NCI-H446 treated with DMSO at 0.1 percent for 48 hours (cell line): Measurements from ENCODE around the gene FAM83F.

ENCODE experiments used
- DNase-seq: peaks from one replicate; lab custom pipeline; 2025; lab: John Stamatoyannopoulos, UW

FAM83F gene

DNA sequence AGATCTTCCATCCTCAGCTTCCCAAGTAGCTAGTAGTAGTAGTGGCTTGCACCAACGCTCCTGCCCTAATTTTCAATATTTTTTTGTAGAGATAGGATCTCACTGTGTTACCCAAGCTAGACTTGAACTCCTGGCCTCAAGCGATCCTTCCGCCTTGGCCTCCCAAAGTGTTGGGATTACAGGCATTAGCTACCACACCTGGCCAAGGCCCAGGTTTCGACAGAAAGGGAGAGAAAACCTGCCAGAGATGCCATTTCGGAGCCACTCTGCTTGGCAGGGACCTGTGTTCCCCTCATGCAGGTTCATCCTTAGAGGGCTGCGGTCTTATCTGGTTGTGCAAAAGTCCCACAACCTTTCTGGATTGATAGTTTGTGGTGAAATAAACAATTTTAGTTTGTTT, 41.4 kb downstream of the FAM83F start:
- no peak for DNase-seq

DNA sequence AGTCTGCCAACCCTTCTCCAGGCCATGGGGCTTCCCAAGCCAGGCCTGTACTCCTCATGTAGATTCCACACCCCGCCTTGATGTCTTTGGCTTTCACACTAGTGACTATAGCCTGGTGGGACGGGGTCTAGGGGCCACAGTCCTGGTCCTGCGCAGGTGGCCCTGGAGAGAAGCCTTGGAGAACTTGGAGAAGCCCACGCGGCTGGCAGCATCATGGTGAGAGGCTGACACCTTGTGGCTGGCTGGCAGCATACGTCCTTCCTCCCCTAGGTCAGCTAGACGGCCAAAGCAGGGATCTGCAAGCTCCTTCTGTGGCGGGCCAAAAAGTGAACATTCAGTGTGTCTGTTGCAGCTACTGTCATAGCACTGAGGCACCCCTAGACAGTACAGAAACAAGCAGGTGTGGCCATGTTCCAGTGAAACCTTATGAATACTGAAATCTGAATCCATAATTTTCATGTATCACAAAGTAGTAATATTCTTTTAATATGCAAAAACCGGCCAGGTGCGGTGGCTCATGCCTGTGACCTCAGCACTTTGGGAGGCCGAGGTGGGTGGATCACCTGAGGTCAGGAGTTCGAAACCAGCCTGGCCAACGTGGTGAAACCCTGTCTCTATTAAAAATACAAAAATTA, 42.0 kb downstream of the FAM83F start:
- peak; percentile 24 for DNase-seq

DNA sequence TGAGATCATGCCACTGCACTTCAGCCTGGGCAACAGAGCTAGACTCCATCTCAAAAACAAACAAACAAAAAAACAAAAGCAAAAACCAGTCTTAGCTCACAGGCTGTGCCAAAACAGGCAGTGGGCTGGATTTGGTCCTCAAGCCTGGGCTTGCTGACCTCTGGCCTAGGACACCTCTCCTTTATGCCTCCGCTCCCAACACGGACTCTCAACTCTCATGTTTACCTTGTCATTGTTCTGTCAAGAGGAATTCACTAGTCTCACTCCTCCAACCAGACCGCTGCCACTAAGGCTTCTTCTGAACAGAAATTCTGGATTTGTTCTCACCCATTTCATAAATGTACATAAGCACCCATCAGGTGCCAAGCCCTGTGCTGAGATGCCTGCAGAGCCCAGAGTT, 42.6 kb downstream of the FAM83F start:
- DNase-seq = no peak

DNA sequence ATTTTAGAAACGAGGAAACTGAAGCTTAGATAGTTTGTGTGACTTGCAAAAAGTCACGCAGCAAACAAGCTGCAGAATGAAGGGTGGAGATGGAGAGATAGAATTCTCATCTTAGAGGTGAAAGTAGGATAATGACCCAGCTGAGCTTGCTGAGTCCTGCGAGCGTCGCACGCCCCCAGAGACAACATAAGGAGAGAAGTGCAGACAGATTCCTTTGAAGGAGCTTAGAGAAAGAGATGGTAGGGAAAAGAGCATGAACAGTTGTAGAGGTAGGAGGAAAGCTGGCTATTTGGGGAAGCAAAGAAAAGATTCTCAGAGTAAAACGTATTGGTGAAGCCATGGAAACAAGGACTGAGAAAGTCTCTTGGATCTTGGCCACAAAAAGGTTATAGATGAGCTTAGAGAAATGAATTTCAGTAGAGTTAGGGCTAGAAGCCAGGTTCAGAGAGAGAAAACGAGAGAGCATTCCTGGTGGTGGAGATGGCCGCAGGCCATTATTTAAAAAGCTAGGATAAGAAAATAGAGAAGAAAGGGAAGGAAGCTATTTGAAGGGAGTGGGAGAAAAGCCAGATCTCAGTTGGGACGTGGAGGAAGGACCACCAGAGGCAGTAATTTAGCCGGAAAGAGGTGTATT, 44.8 kb downstream of the FAM83F start:
- DNase-seq = no peak

DNA sequence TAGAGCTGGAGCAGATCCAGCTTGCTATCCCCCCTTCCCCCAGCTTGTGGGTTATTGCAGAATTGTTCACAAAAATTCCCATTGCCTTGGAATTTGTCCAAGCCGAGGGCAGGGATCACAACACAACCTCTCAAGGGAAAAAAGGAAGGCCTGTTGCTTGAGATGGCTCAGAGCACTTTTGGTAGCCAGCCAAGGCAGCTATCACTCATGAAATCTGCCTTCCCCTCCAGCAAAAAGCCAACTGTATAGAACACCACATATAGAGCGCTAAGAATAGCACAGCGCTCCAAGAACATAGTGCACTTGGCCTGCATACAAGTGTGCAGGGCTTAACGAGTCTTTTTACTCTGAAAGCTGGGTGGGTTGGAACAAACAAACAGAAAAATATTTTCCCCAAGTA, 46.2 kb downstream of the FAM83F start:
- peak; percentile 55 for DNase-seq

DNA sequence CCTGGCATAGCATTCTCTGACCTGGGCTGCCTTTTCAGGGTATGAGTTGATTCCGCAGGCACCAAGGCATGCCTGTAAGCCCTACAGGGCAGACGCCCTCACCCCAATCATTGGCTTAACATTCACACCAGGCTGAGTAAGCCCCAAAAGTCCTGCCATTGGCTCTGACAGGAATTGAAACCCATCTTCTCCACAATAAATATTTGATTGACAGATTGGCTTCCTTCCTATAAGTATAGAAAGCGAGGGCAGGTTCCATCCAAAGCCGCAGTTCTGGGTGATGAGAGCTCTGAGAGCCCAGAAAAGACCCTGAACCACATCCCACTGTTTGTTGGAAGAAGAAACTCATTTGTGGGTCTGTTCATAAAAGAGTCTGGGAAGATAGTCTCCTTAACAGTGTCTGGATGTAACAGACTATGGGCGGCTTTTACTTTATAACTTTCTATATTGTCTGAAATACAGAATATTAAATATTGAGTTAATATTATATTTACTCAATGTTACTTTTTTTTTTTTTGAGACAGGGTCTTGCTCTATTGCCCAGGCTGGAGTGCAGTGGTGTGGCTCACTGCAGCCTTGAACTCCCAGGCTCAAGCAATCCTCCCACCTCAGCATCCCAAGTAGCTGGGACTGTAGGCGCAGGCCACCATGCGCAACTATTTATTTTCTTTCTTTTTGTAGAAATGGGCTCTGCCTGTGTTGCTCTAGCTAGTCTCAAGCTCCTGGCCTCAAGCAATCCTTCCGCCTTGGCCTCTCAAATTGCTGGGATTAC, 46.8 kb downstream of the FAM83F start:
- no peak for DNase-seq

DNA sequence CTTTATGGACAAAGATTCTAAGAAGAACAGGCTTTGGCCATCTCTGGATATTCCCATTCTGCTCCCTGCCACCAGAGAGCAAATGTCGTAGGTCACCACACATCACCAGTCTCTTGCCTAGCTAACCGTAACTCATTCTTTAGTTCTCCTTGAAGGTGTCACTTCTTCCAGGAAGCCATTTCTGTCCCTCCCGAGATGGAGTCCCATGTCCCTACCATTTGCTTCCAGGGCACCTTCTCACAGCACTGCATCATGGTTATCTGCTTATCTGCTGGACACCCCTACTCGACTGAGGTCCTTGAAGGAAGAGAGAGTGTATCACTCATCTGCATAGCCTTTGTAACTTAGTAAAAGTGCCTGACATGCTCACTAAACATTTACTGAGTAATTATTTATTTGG, 47.6 kb downstream of the FAM83F start:
- no peak for DNase-seq

DNA sequence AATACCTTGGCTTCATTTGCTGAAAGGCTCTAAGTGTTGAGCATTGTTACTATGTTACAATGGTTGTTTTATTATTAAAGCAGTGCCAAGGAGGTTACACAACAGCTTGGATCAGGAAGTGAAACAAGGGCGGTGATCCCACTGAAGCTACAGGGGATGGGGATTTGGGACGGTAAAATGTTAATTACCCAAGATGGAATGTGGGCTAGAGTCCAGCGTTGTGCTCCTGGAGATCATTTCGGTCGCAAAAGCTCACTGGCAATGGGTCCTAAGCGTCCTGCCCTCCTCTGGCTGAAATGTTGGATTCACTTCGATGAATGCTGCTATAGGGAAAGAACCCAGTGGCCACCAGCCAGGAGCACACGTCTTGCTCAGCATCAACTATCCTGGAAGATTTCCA, 48.3 kb downstream of the FAM83F start:
- DNase-seq = peak; percentile 73

DNA sequence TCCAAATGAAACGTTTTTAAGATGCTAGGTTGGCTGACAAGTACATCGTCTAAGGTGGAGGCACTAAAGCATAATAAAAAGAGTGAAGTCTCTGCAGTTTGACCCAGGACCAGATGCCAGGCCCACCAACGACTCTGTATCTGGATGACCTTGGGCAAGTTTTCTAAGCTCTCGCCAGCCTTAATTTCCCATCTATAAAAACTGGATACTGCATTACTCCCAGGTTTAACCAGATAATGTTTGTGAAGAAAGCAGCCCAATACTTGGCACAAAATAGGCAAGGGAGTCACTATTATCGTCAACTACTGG, 49.0 kb downstream of the FAM83F start:
- DNase-seq = no peak

DNA sequence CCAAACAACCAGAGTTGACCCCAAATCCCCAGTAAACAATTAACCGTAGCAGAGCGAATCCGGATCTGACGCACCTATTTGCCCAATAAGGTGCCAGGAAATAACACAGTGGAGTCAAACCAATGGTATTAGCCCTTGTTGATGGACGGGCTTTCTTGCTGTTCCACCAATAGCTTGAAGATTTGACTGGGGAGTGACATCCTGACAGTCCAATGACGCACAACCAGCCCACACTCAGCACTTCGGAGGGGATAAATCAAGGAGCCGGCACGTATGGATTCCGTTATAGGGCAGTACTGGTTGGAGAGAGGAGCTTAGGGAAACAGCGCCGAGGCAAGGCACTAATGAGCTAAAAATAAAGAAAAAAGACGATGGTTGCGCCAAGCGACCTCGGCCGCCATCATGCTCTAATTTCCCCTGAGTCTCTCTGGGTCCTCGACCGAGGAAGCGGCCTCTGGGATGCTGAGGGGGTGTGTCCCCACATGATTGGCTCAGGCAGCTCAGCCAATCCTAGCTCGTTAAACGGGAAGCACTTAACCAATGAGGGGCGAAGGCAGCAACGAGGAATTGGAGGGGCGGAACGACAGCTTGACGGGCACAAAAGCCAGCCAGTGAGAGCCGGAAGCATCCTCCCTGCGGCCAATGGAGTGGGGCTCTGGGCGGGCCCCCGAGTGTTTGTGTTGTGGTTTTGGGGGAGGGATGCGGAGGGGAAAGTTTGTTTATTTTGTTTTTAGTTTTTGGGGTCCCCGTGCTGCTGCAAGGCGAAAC, 49.5 kb downstream of the FAM83F start:
- DNase-seq = peak; percentile 97

DNA sequence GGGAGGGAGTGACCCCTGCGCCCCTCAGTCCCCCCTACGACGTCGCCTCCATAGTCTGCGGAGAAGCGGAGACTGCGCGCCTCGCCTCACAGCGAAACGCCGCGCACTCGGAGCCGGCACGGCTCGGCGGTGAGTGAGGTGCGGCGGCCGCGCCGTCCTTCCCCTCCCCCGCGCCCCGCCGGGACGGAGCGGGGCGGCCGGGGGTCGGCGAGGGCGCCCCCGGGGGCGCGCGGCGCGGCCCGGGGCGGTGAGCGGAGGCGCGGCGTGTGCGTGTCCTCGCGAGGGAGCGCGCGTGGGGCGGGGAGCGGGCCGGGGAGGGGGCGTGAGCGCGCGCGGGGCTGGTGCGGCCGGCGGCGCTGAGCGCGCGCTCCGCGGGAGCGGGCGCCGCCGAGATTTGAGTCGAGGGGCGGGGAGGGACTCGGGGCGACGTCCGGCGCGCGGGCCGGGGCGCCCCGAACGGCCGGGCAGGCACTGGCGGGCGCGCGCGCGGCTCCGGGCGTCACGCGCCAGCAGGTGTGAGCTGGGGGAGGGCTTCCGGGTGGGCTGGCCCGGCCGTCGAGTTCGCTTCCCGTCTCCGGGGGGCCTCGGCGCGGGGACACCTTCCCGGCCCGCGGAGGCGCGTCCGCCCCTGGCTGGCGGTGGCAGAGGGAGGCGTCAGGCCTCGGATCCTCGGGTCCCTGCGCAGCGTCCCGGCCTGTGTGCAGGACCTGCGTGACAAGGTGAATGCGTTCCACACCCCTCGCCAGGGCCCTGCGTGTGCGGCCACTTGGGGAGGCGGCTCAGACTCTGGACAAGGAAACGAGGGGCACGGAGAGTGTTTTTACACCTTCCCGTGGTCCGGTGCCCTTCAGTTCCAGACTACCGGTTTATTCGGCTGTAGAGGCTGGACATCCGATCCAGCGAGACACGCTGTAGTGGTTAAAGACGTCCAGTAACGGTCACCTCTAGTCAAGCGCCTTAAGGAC, 50.4 kb downstream of the FAM83F start:
- no peak for DNase-seq

DNA sequence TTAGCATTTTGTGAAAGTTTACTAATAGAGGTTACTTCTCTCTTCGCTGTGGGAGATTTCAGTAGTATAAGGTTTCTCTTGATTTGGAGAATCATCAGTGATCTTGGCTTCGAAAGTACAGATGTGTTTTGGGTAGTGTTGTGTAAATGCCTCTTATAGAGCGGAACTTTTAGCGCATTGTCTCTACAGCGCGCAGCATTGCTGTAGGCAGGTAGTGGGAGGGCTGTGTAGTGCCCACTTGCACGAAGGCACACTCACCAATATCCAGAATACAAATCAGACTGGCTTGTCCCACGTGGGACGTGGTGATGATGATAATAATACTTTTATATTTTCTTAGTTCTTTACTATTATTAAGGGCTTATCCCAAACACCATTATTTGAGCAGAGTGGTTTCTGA, 51.4 kb downstream of the FAM83F start:
- no peak for DNase-seq

DNA sequence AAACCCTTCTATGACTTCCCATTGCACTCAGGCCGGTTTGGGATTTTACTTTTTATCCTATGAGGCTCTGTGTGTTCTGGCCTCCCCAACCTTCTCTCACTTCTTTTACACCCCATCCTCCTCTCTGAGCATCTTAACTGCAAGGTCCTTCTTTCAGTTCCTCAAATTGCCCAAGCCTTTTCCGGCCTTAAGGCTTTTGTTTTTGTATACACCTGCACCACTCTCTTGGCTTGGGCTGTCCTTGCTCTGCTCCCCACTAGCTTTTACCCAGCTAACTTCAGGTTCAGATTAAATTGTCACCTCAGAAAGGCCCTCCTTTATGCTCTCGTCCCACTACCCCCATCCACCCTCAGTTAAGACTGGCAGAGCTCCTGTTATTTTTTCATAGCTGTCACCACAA, 55.5 kb downstream of the FAM83F start:
- no peak for DNase-seq

DNA sequence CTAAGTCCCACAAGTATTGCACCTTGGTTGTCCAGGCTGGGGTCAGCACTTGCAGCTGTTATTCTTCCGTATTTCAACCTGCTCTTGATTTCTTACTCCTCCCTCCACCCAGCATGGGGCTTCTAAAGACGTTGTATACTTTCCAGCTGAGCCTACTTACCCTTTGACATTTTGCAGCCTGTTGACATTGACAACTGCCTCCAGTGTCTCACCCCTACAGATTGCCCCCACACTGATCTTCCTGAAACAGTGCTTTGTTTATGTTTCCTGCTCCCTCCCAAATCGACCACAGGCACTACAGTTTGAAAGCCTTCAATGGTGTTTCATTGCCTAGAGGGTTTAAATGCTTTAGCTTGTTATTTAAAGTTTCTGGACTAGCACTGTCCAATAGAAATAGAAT, 56.6 kb downstream of the FAM83F start:
- no peak for DNase-seq

DNA sequence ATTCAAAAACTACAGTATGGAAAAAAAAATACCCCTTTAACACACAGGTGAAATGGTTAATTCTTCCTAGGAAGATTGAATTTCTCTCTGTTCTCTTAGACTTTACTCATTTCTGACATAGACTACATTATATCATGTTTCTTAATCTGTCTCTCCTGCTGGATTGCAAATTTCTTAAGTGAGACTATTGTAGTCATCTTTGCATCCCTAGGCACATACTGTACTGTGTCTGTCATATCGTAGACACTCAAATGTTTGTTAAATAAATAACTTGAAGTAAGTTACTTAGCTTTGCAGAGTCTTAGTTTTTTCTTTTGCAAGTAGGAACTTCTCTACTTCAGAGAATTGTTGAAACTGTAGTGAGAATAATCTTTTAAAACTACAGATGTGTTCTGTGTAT, 58.7 kb downstream of the FAM83F start:
- DNase-seq = no peak

DNA sequence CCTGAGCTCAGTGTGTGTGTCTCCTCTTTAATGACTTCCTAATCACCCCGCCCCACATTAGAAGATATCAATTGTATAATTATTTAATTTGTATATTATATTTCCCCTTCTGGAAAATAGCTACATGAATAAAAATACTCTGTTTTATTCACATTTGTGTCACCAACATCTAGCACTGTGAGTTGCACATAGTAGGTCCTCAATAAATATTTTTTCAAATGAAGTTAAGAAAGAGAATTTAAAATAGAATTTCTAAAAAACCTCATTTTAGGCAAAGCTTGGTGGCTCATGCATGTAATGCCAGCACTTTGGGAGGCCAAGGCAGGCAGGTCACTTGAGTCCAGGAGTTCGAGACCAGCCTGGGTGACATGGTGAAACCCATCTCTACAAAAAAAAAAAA, 59.7 kb downstream of the FAM83F start:
- DNase-seq = no peak

DNA sequence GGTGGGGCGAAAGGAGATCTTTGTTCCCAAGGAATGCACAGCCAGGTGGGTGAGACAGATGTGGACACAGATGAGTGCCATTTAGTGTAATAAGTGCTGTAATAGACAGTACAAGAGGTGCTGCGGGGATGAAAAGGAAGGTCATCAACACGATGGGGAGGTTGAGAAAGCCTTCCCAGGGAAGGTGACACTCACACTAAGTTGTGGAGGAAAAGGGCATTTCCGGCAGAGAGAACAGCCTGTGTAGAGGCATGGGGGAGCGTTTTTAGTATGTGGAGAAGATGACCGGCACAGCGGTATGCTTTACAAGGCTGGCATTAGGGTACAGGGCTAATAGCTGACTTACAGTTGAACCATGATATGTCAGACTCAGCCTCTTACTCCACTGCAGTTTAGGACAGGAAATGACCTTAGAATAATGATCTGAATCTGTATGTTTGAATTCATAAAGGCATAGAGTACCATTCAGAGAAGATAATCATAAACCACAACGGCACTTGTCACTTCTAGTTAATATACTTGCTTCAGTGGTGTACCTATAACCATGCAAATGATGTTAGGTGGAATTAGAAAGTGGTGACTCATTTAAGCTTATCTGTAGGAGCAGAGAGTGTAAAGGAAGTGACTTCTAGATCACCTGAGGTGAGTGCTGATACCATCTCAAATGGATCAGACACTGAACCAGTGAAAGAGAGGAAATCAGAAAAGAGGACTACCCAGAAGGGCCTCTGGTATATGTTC, 60.6 kb downstream of the FAM83F start:
- no peak for DNase-seq

DNA sequence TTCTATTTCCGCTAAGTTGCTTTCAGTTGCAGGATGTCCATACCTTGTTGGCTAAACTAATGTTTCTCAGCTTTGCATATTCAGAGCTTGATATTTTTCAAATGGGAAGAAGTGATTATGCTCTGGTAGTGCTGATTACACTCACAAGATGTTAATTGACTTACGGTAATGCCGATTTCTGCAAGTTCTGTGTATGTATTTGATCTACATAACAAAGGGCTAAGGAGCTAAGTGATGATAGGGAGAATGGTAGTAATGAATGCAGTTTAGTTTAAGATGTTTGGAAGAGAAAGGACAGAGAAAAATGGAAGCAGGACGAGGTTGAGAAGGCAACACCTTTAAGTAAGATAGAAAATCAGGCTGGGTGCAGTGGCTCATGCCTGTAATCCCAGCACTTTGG, 61.4 kb downstream of the FAM83F start:
- DNase-seq = no peak

DNA sequence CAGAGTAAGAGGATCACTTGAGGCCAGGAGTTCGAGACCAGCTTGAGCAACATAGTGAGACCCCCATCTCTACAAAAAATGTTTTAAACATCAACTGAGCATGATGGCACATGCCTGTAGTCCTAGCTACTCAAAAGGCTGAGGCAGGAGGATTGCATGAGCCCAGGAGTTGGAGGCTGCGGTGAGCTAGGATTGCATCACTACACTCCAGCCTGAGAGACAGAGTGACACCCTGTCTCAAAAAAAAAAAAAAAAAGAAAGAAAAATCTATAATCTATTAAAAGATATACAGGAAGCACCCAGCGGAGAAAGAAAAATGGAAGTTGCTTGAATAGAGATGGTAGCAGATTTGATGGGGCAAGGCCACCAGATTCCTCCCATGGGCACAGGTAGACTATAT, 61.8 kb downstream of the FAM83F start:
- no peak for DNase-seq

DNA sequence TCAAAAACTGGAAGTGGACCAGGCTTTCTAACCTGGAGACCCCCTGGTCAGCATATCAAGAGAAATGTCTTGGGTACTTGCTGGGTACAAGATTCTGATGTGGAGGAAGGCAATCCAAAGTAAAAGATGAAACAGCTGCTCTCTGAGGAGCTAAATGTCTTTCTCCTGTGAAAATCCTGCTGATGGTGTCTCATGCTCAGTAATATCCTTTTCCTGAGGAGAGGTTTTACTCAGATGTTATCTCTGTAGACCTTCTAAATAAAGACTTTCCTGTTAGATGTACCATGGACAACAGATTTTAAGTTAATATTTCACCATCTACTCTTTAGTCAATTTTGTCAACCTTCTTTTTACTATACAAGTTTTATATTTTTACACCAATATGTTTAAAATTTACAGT, 62.9 kb downstream of the FAM83F start:
- DNase-seq = no peak

DNA sequence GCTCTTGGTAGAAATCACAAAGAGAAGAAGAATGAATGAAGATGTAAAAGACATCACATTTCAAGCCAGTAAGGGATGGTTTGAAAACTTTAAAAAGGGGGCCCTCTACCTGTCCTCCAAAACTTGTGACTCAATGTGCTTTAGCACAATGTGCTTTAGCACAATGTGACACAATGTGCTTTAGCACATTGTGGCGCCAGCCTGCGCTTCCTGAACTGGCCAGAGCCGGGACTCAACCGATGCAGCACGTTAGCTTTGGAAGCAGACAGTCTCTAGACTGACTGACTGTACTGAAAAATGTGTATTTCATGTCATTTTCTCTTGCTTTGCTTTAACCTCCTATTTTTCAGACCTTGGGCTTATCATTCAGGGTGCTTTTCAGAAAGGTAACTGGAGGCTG, 63.5 kb downstream of the FAM83F start:
- DNase-seq = no peak
